GDM1 (cell line): ENCODE data around the gene WNK2.

Source experiments
- DNase-seq: peaks from one replicate; lab custom pipeline; 2025; lab: John Stamatoyannopoulos, UW

The WNK2 gene

GRCh38 chr9:93185266-93186214 is 1.6 kb downstream of the WNK2 start:
- no peak for DNase-seq

- no peak for DNase-seq
Measured at GRCh38 chr9:93186215-93186945, 2.4 kb downstream of the WNK2 start.

- DNase-seq: no peak
Measured at GRCh38 chr9:93187047-93187446, 3.1 kb downstream of the WNK2 start.

- DNase-seq: no peak
Measured at GRCh38 chr9:93187574-93187973, 3.6 kb downstream of the WNK2 start.

GRCh38 chr9:93188426-93189368 is 4.8 kb downstream of the WNK2 start:
- no peak for DNase-seq

- DNase-seq: no peak
Measured at GRCh38 chr9:93189369-93190132, 5.6 kb downstream of the WNK2 start.

GRCh38 chr9:93190133-93190525 is 6.2 kb downstream of the WNK2 start:
- DNase-seq: no peak

GRCh38 chr9:93190656-93191353 is 6.9 kb downstream of the WNK2 start:
- DNase-seq: no peak

- no peak for DNase-seq
Measured at GRCh38 chr9:93191354-93191660, 7.4 kb downstream of the WNK2 start.

- DNase-seq: no peak
Measured at GRCh38 chr9:93192721-93193387, 8.9 kb downstream of the WNK2 start.

GRCh38 chr9:93193388-93194220 is 9.7 kb downstream of the WNK2 start:
- DNase-seq: no peak

GRCh38 chr9:93194221-93194625 is 10.3 kb downstream of the WNK2 start:
- no peak for DNase-seq

GRCh38 chr9:93194641-93195040 is 10.7 kb downstream of the WNK2 start:
- no peak for DNase-seq

- no peak for DNase-seq
Measured at GRCh38 chr9:93196096-93197055, 12.4 kb downstream of the WNK2 start.

GRCh38 chr9:93197670-93198069 is 13.7 kb downstream of the WNK2 start:
- no peak for DNase-seq

- no peak for DNase-seq
Measured at GRCh38 chr9:93198117-93198837, 14.3 kb downstream of the WNK2 start.

- no peak for DNase-seq
Measured at GRCh38 chr9:93198838-93199625, 15.1 kb downstream of the WNK2 start.
